Measurements from ENCODE around the gene VAMP5. TPM values are rescaled to one million over a fixed set of nuclear protein-coding genes. Genes with fewer than 3 reads are reported as not detected.

The VAMP5 gene
- total and polyA plus RNA-seq, 2 of the 8 experiments (the other 6 are each of a cell fraction or from before 2014, with no cell fraction given), result 4.7 to 14.2 TPM

Small RNAs within 50 kb of the gene (small RNA-seq; reads per million reads assigned to genes)
- not detected for gene RN7SL126P (ENCODE audit: insufficient read depth)

Other genes starting within 250 kb of the VAMP5 start
- gene RETSAT, start 229.9 kb upstream of the VAMP5 start, total RNA-seq (2021; fragmentation: NEBNext Ultra II Directional; extraction: Animal tissue kit (Norgen Biotek cat#: 25700)), result 13.6 and 15.8 TPM in 2 replicates
- gene RETSAT, start 229.9 kb upstream of the VAMP5 start, polyA plus RNA-seq (2011; rRNA removed), result 16.7 and 20.7 TPM in 2 replicates
- gene ELMOD3, start 229.7 kb upstream of the VAMP5 start, total RNA-seq (2021; fragmentation: NEBNext Ultra II Directional; extraction: Animal tissue kit (Norgen Biotek cat#: 25700)), result 6.9 and 10.2 TPM in 2 replicates
- 8.5 and 9.3 TPM in 2 replicates for gene ELMOD3, start 229.7 kb upstream of the VAMP5 start, polyA plus RNA-seq (2011; rRNA removed)
- 78.6 and 80.5 TPM in 2 replicates for gene CAPG, start 174.1 kb upstream of the VAMP5 start, total RNA-seq (2021; fragmentation: NEBNext Ultra II Directional; extraction: Animal tissue kit (Norgen Biotek cat#: 25700))
- gene CAPG, start 174.1 kb upstream of the VAMP5 start, polyA plus RNA-seq (2011; rRNA removed), result 89.0 and 114 TPM in 2 replicates
- gene SH2D6, start 165.7 kb upstream of the VAMP5 start, total RNA-seq (2021; fragmentation: NEBNext Ultra II Directional; extraction: Animal tissue kit (Norgen Biotek cat#: 25700)), result 1.3 TPM in 1 of 2 replicates, not detected in the other
- gene SH2D6, start 165.7 kb upstream of the VAMP5 start, polyA plus RNA-seq (2011; rRNA removed), result 0.17 and 0.42 TPM in 2 replicates
- gene MAT2A, start 45.3 kb upstream of the VAMP5 start, total RNA-seq (2021; fragmentation: NEBNext Ultra II Directional; extraction: Animal tissue kit (Norgen Biotek cat#: 25700)), result 297 and 307 TPM in 2 replicates
- 186 and 255 TPM in 2 replicates for gene MAT2A, start 45.3 kb upstream of the VAMP5 start, polyA plus RNA-seq (2011; rRNA removed)
- 33.8 and 36.1 TPM in 2 replicates for gene GGCX, start 22.9 kb upstream of the VAMP5 start, total RNA-seq (2021; fragmentation: NEBNext Ultra II Directional; extraction: Animal tissue kit (Norgen Biotek cat#: 25700))
- 29.4 and 47.8 TPM in 2 replicates for gene GGCX, start 22.9 kb upstream of the VAMP5 start, polyA plus RNA-seq (2011; rRNA removed)
- gene VAMP8, start 6.8 kb upstream of the VAMP5 start, total RNA-seq (2021; fragmentation: NEBNext Ultra II Directional; extraction: Animal tissue kit (Norgen Biotek cat#: 25700)), result 34.4 and 38.1 TPM in 2 replicates
- gene VAMP8, start 6.8 kb upstream of the VAMP5 start, polyA plus RNA-seq (2011; rRNA removed), result 55.2 and 69.7 TPM in 2 replicates
- 97.2 and 99.5 TPM in 2 replicates for gene RNF181, start 11.3 kb downstream of the VAMP5 start, total RNA-seq (2021; fragmentation: NEBNext Ultra II Directional; extraction: Animal tissue kit (Norgen Biotek cat#: 25700))
- 398 and 514 TPM in 2 replicates for gene RNF181, start 11.3 kb downstream of the VAMP5 start, polyA plus RNA-seq (2011; rRNA removed)
- 19.8 and 22.4 TPM in 2 replicates for gene TMEM150A, start 18.3 kb downstream of the VAMP5 start, total RNA-seq (2021; fragmentation: NEBNext Ultra II Directional; extraction: Animal tissue kit (Norgen Biotek cat#: 25700))
- 29.9 and 42.6 TPM in 2 replicates for gene TMEM150A, start 18.3 kb downstream of the VAMP5 start, polyA plus RNA-seq (2011; rRNA removed)
- 40.9 and 46.3 TPM in 2 replicates for gene C2orf68, start 27.6 kb downstream of the VAMP5 start, total RNA-seq (2021; fragmentation: NEBNext Ultra II Directional; extraction: Animal tissue kit (Norgen Biotek cat#: 25700))
- gene C2orf68, start 27.6 kb downstream of the VAMP5 start, polyA plus RNA-seq (2011; rRNA removed), result 47.2 and 49.4 TPM in 2 replicates
- 86.2 and 90.4 TPM in 2 replicates for gene USP39, start 31.8 kb downstream of the VAMP5 start, total RNA-seq (2021; fragmentation: NEBNext Ultra II Directional; extraction: Animal tissue kit (Norgen Biotek cat#: 25700))
- gene USP39, start 31.8 kb downstream of the VAMP5 start, polyA plus RNA-seq (2011; rRNA removed), result 76.3 and 81.5 TPM in 2 replicates
- not detected in 2 replicates for gene SFTPB, start 83.8 kb downstream of the VAMP5 start, total RNA-seq (2021; fragmentation: NEBNext Ultra II Directional; extraction: Animal tissue kit (Norgen Biotek cat#: 25700))
- gene SFTPB, start 83.8 kb downstream of the VAMP5 start, polyA plus RNA-seq (2011; rRNA removed), result not detected in 2 replicates
- gene GNLY, start 109.9 kb downstream of the VAMP5 start, total RNA-seq (2021; fragmentation: NEBNext Ultra II Directional; extraction: Animal tissue kit (Norgen Biotek cat#: 25700)), result not detected in 2 replicates
- gene GNLY, start 109.9 kb downstream of the VAMP5 start, polyA plus RNA-seq (2011; rRNA removed), result 0.03 TPM in 1 of 2 replicates, not detected in the other
- 0.50 and 0.54 TPM in 2 replicates for gene ATOH8, start 169.6 kb downstream of the VAMP5 start, total RNA-seq (2021; fragmentation: NEBNext Ultra II Directional; extraction: Animal tissue kit (Norgen Biotek cat#: 25700))
- 0.53 and 0.74 TPM in 2 replicates for gene ATOH8, start 169.6 kb downstream of the VAMP5 start, polyA plus RNA-seq (2011; rRNA removed)

Measured in H1 (cell line).